ENCODE measurements around the gene ZAR1. TPM values are rescaled to one million over a fixed set of nuclear protein-coding genes. Genes with fewer than 3 reads are reported as not detected.

Gene ZAR1, protein sequence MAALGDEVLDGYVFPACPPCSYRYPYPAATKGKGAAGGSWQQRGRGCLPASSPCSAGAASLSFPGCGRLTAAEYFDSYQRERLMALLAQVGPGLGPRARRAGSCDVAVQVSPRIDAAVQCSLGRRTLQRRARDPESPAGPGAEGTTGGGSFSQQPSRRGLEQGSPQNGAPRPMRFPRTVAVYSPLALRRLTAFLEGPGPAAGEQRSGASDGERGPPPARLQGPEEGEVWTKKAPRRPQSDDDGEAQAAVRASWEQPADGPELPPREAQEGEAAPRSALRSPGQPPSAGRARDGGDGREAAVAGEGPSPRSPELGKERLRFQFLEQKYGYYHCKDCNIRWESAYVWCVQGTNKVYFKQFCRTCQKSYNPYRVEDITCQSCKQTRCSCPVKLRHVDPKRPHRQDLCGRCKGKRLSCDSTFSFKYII
- 0.12 to 0.14 TPM (median 0.12 TPM) in 3 of 5 replicates, not detected in the others for total RNA-seq (2022; extraction: Qiagen RNA extraction)

GRCh38 chr4:48490012-48490679, at the start of gene ZAR1:
Gene ZAR1 (plus strand): TSS chr4:48490252. CDS start chr4:48490292, 40 bp downstream.

GRCh38 chr4:48483006-48483776, 6.9 kb upstream of the ZAR1 start, which contains the start of gene SLC10A4:
Gene SLC10A4 (plus strand): TSS chr4:48483343. CDS start chr4:48483562, 219 bp downstream.

Other genes starting within 250 kb of the ZAR1 start
- 1.7 to 2.5 TPM (median 1.9 TPM) in 5 replicates for gene TEC, start 220.4 kb upstream of the ZAR1 start, total RNA-seq (2022; extraction: Qiagen RNA extraction)
- gene SLAIN2, start 148.7 kb upstream of the ZAR1 start, total RNA-seq (2022; extraction: Qiagen RNA extraction): 17.7 to 21.4 TPM (median 20.6 TPM) in 5 replicates
- gene SLC10A4, start 6.9 kb upstream of the ZAR1 start, total RNA-seq (2022; extraction: Qiagen RNA extraction): 4.2 to 7.5 TPM (median 7.1 TPM) in 5 replicates